NCI-H2196 treated with DMSO at 0.1 percent for 48 hours (cell line): ENCODE data around the gene RAP1A.

ENCODE experiments used
- DNase-seq: peaks from one replicate; lab custom pipeline; 2025; ENCODE audit not compliant: unreplicated experiment; lab: John Stamatoyannopoulos, UW

RAP1A gene

DNA sequence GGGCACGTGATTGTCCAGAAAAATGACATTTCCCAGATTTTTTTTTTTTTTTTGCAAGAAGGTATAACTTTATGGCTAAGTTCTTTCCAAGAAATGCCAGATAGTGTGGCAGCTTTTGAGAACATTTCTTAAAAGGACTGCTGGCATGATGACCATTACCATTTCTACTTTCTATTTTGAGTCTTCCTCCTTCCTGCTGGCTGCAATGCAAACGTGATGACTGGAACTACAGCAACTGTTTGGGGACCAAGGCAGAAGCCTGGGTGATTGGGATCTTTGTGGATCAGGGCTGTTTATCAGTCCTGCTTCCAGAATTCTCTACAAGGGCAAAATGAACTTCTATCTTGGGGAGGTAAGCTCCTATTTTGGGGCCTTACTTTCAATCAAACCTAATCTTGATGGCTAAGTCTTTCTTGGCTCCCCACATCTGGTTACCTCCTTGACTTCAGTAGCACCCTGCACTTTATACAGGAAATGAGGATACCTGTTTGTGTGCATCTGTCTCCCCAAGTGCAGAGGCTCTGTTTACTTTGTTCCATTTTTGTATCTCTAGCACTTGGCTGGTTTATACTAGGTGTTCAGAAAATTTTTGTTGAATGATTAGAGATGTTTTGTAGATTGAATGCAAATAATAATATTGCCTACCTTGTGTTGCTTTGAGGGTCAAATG lies 132.5 kb downstream of the RAP1A start:
- DNase-seq: no peak

DNA sequence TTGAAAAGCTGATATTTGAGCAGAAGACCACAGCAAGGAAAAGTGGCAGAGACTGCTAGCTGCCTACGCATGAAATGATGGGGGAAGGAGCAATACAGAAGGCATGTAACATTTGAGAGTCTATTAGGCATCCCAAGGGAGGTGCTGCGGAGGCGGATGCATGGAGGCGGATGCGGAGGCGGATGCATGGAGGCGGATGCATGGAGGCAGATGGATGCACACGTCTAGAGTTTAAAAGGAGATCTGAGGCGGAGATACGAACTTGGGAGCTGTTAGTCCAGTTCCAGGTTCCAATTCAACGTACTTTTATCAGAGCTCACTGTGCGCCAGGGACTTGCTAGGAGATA lies 135.4 kb downstream of the RAP1A start:
- no peak for DNase-seq

DNA sequence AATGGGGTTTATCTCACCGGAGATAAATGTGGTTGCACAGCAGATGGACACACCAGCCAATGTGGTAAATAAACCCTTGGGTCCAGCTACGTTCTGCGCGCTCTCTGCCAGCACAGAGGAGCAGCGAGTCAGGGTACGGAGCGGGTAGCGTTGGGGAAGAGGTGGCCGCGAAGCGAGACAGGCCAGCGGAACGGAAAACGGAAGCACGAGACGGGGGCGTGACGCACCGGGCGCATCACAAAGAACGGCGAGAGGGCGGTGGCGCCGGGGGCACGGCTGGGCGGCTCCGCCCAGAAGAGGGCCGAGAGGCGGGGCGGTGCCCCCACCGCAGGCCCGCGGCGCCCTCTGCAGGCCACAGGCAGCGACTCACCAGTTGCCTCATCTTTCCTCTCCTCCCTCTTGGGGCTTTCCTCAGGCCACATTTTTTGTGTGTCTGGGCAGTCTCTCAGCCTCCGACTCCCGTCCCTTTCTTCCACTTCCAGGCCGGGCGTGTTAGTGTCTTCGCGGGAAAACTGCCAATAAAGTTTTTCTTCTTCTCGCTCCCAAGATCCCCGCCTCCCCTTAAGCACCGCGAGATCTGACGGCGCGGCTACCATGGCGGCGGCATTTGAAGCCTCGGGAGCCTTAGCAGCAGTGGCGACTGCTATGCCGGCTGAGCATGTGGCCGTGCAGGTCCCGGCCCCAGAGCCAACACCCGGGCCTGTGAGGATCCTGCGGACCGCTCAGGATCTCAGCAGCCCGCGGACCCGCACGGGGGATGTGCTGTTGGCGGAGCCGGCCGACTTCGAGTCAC lies 135.9 kb downstream of the RAP1A start, which contains the start of gene DDX20:
Gene DDX20 (plus strand): TSS at position 571 of the 793 bp plus-strand sequence. CDS start 24 bp downstream, at position 595.
- peak; percentile 97 for DNase-seq

DNA sequence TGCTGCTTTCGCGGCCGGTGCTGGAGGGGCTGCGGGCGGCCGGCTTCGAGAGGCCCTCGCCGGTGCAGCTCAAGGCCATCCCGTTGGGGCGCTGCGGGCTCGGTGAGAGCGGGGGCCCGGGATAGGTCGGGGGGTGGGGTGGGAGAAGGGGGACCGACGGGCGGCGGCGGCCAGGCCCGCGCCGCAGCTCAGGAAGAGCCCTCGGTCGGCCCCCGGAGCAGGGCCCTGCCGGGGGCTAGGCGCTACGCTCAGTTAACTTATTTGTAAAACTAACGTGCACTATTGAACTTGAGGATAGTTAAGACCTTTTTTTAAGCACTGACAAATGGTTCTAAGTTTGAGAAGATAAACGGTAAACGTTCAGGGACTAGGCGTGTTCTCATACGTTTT lies 136.5 kb downstream of the RAP1A start:
- DNase-seq: no peak

DNA sequence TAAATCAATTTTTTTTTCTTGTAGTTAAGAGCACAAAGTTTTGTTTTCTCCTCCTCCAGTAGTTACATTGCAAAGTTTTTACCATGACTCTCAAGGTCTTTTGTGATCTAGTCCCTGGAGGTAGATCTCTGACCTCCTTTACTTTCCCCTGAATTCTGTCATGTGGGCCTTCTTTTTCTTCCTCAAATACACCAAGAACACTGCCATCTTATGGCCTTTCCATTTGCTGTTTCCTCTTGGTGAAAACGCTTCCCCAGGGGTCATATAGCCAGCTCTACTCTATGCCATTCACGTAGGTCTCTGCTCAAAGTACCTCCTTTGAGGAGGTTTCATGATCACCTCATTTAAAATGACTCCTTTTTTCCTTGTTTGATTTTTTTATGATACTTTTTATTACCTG lies 138.8 kb downstream of the RAP1A start:
- DNase-seq: no peak

DNA sequence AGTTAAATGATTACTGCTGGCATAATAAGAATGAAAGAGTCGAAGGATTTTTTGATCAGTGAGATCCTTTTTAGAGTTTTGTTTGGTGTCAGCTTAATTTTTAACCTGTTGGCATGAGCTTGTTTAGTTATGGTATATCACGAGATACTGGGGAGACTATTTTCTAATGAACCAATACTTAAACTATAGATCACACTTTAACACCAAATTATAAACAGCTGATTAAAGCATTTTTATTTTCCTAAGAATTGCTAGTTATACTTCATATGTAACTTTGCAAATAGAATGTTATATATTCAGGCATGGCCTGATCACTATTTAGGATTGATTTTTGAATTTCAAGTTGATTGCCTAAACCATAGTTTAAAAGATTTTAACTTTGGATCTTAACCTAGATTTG lies 142.1 kb downstream of the RAP1A start:
- no peak for DNase-seq

DNA sequence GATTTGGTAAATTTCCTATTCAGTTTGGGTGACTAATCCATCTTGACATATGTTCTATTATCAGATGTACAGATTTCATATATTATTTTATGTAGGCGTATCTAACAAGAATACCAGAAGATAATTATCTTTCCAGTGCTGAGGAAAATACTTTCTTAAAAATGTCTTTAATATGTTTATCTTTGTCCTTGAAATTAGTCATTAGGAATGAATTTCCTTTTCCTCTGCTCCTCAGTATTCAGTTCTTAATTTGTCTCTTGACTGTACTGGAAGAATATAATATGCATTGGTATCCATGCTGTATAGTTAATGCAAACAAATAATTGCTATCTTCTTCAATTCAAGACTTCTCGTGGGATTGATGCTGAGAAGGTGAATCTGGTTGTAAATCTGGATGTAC lies 142.7 kb downstream of the RAP1A start:
- DNase-seq: no peak
